OCI-LY3 (cell line): ENCODE results near the gene NEK8.

Source experiments
- EZH2phosphoT487 ChIP-seq: fragments of 200-600 bp; shearing (Covaris generic); IDR thresholded peaks from 2 replicates; pipeline ENCODE4 v1.6.1; 2018; ENCODE audit warnings: antibody characterized with exemption, mixed run types, low read depth
- TF ChIP-seq, protein P1 (sequence below): fragments of 200-600, 300-600 bp; sonication (generic); IDR thresholded peaks from 2 replicates; pipeline ENCODE4 v1.5.1; 2014; ENCODE audit warnings: antibody characterized with exemption, low read length, low read depth

GRCh38 chr17:28705074-28705659, 23.4 kb upstream of the NEK8 start:
- TF ChIP-seq, protein P1, sequence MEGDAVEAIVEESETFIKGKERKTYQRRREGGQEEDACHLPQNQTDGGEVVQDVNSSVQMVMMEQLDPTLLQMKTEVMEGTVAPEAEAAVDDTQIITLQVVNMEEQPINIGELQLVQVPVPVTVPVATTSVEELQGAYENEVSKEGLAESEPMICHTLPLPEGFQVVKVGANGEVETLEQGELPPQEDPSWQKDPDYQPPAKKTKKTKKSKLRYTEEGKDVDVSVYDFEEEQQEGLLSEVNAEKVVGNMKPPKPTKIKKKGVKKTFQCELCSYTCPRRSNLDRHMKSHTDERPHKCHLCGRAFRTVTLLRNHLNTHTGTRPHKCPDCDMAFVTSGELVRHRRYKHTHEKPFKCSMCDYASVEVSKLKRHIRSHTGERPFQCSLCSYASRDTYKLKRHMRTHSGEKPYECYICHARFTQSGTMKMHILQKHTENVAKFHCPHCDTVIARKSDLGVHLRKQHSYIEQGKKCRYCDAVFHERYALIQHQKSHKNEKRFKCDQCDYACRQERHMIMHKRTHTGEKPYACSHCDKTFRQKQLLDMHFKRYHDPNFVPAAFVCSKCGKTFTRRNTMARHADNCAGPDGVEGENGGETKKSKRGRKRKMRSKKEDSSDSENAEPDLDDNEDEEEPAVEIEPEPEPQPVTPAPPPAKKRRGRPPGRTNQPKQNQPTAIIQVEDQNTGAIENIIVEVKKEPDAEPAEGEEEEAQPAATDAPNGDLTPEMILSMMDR: no peak
- TF ChIP-seq EZH2phosphoT487: no peak
